ENCODE results near the gene SNAI1. TPM values are rescaled to one million over a fixed set of nuclear protein-coding genes. Genes with fewer than 3 reads are reported as not detected.
"Not testable (repeated sequence)": the region's sequence is repeated elsewhere in the genome, so short reads cannot be mapped to it uniquely, and the experiment has no call there.

SNAI1 gene
- total RNA-seq, 2 experiments from 2014 or later = 0.31 TPM; not detected in 1

DNA sequence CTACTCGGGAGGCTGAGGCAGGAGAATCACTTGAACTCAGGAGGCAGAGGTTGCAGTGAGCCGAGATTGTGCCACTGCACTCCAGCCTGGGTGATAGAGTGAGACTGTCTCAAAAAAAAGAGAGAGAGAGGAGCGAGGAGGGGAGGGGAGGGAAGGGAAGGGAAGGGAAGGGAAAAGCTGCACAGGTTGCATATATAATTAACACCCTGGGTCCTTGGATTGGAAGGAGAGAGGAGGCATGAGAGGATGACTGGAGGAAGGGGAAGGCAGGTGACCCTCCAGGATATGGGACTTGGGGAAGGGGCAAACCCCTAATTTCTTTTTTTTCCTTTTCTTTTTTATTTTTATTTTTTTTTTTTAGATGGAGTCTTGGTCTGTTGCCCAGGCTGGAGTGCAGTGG is 28.8 kb downstream of the SNAI1 start:
- CTCF ChIA-PET = interaction anchor here (1.2 to 2.0 kb wide), 2 partner anchors 10 to 60 kb away, joined by 5 to 6 read pairs; no protein-coding TSS in a partner anchor
- H3K4me1 Mint-ChIP-seq (ENCODE audit: low read depth); H3K27me3 Mint-ChIP-seq (ENCODE audit: low read depth); H3K36me3 Mint-ChIP-seq (ENCODE audit: low read depth); DNase-seq; intact Hi-C loops (cut with micrococcal nuclease); H3K9me3 Mint-ChIP-seq; H3K27ac Mint-ChIP-seq; H3K4me3 Mint-ChIP-seq: not testable (repeated sequence)

DNA sequence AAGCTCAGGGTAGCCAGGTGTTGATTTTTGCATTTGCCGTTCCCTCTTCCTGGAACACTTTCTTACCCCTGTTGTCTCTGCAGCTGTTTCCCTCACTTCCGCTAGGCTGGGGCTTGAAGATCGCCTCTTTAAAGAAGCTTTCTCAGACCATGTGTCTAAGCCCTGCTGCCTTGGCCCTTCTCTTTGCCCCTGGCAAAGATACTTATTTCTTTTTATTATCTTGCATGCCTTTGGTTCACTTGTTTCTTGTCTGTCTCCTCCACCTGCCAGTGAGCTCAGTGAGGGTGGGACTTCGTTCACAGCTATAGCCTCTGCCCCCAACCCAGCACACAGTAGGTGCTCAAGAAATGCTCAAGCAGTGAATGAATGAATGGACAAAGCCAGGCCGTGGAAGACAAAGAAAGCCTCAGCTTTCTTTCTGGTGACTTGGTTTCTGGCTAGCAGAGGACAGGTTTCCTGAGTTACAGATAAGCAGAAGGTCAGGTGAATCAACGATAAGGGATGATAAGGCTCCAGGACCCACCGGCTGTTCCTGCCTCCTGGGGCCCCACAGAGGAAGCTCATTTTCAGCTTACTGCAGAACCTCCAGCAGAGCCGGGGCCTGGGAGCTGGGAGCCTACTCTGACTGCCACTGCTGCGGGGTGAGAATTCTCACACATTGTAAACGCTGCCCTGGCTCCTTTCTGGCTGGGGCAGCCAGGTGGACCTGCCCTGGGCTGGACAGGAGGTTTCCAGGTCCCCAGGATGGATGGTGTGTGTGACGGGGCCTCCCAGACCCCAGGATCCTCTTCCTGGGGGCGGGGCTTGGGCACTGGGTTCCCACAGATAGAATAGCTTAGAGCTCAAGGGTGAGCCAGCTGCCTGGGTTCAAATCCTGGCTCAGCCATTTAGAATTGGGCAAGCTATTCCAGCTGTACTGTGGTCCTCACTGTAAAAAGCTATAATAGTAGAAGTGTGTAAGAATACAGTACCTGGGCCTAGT is 29.8 kb downstream of the SNAI1 start:
- H3K27me3 Mint-ChIP-seq (ENCODE audit: low read depth) = peaks cover 8% of the 10 kb centered on the region
- H3K9me3 Mint-ChIP-seq = no peaks in the 10 kb centered on the region
- H3K27ac Mint-ChIP-seq = no peak overlapping the region
- DNase-seq = no peak
- no peaks in the 10 kb centered on the region for H3K36me3 Mint-ChIP-seq (ENCODE audit: low read depth)
- CTCF ChIA-PET = interaction anchor here (1.2 to 2.0 kb wide), 3 partner anchors 10 to 59 kb away, joined by 5 to 10 read pairs (median 6); no protein-coding TSS in a partner anchor
- no peak overlapping the region for H3K4me3 Mint-ChIP-seq
- peaks cover 8% of the 10 kb centered on the region for H3K4me1 Mint-ChIP-seq (ENCODE audit: low read depth)
- intact Hi-C loops (cut with micrococcal nuclease) = no loop called here

DNA sequence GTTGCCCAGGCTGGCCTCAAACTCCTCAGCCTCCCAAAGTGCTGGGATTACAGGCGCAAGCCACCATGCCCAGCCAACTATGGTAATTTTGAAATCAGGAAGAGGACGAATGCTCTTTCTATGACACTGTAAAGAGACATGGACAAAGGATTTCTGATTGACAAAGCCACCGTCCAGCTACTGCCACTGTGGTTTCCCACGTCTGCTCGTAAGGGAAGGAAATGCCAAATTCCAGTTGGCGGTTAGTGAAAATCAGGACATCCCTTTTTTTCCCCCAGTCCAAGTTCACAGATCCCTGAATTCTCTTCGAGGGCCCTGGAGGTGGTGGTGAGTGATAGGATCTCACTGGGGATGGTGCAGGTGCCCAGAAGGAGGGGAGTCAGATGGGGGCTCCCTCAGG is 31.2 kb downstream of the SNAI1 start:
- intact Hi-C loops (cut with micrococcal nuclease) = no loop called here
- H3K27me3 Mint-ChIP-seq (ENCODE audit: low read depth) = peaks cover 8% of the 10 kb centered on the region

DNA sequence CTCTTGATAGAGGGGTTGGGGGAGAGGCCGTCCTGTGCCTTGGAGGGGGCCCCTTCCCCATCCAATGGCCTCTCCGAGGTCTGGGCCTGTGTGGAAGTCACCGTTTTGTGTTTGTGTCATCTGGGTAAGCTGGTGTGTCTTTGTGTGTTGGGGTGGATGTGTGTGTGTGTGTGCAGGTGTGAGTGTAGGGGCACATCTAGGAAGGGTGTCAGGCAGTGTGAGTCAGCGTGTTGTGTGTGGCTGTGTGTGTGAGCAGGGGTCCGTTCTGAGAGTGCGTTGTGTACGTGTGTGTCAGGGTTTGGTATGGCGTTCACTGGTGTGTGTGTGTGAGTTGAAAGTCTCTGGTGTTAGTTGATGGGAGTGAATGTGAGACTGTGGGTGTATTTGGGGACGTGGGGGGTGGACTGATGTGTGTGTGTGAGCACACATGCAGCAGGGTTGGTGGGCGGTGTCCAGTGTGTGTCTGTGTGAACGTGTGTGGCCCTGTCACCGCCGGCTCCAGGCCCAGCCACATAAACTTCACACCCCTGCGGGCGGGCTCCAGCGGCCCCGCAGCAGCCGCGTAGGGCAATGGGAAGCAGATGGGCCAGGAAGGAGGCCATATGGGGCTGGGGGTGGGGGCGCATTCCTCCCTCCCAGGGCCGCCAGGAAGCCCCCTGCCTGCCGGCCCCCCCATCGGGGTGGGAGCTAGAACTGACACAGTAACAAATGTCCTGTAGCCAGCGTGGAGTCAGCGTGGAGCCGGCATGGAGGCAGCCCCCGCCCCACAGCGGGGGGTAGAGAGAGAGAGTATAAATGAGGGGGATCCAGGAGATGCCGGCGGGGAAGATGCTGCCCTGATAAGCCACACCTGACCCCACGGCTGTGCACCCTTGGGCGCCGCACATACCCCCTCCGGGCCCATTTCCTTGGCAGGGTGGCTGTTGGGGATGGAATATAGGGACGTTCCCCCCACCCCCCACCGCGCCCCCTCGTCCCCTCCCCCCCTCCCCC is 32.1 kb downstream of the SNAI1 start:
- no peak overlapping the region for H3K27ac Mint-ChIP-seq
- H3K36me3 Mint-ChIP-seq (ENCODE audit: low read depth) = no peaks in the 10 kb centered on the region
- peaks cover 8% of the 10 kb centered on the region for H3K4me1 Mint-ChIP-seq (ENCODE audit: low read depth)
- CTCF ChIA-PET = no interaction called here
- H3K27me3 Mint-ChIP-seq (ENCODE audit: low read depth) = peaks cover 5% of the 10 kb centered on the region
- DNase-seq = no peak
- no peaks in the 10 kb centered on the region for H3K9me3 Mint-ChIP-seq
- intact Hi-C loops (cut with micrococcal nuclease) = no loop called here
- H3K4me3 Mint-ChIP-seq = no peak overlapping the region

More for the DNA sequence above, 31.2 kb downstream of the SNAI1 start:
- DNase-seq = no peak
- CTCF ChIA-PET = interaction anchor here (1.9 kb wide), 1 partner anchor 35 kb away, joined by 10 read pairs; no protein-coding TSS in a partner anchor
- Mint-ChIP-seq H3K27ac (no peak overlapping the region), H3K4me1 (ENCODE audit: low read depth) (peaks cover 8% of the 10 kb centered on the region), H3K36me3 (ENCODE audit: low read depth) (no peaks in the 10 kb centered on the region), H3K4me3 (no peak overlapping the region), H3K9me3 (no peaks in the 10 kb centered on the region)

DNA sequence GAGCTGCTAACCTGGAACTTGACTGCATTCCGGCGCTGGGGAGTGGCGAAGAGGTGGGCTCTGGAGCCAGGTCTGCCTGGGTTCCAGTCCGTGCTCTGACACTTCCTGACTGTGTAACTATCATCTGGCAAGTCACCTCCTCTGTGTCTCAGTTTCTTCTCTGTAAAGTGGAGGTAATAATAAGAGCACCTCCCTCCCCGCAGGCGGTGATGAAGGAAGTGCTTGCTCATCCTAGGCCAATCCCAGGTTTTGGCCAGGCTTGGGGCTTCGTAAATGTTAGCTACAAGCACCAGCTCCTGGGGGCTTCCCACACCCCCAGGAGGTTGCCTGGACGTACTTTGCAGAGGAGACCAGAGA is 32.8 kb downstream of the SNAI1 start:
- DNase-seq = no peak
- Mint-ChIP-seq H3K27me3 (ENCODE audit: low read depth) (peaks cover 2% of the 10 kb centered on the region), H3K36me3 (ENCODE audit: low read depth) (no peaks in the 10 kb centered on the region), H3K9me3 (no peaks in the 10 kb centered on the region), H3K27ac (no peak overlapping the region), H3K4me1 (ENCODE audit: low read depth) (peaks cover 8% of the 10 kb centered on the region), H3K4me3 (no peak overlapping the region)
- intact Hi-C loops (cut with micrococcal nuclease) = no loop called here
- CTCF ChIA-PET = no interaction called here

DNA sequence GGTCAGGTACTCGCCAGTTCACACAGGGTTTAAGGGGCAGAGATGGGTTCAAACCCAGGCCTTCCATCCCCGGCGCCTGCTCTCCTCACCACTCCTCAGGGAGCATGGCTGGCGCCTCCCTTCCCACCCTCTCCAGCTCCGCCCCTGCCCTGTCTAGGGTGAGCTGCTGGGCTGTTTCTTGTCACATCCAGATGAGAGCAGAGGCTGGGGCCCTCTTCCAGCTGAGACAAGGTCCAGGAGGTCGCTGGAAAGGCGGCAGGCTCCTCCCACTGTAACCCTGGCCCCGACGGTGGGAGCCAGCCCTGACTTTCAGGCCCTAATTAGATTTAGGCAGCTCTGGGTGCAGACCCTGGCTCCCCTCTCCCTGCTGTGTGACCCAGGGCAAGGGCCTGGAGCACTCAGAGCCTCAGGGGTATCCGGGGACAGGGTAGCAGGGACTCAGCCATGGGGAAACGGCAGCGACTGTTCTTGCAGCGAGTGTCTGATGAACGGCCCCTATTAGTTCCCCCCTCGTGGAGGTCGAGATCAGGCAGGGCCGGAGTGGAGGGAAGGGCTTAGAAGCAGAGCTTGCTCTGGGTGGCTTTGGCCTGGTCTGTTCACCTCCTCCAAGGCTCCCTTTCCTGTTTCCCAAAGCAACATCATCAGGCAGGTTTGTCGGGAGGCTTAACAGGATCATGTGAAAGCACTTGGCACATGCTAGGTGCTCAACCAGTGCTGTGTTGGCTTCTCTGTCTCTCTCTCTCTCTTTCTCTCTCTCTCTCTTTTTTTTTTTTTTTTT is 33.4 kb downstream of the SNAI1 start:
- Mint-ChIP-seq H3K4me3 (no peak overlapping the region), H3K9me3 (no peaks in the 10 kb centered on the region), H3K27ac (no peak overlapping the region), H3K36me3 (ENCODE audit: low read depth) (no peaks in the 10 kb centered on the region), H3K4me1 (ENCODE audit: low read depth) (peaks cover 8% of the 10 kb centered on the region), H3K27me3 (ENCODE audit: low read depth) (peaks cover 2% of the 10 kb centered on the region)
- CTCF ChIA-PET = no interaction called here
- no peak for DNase-seq
- intact Hi-C loops (cut with micrococcal nuclease) = no loop called here

DNA sequence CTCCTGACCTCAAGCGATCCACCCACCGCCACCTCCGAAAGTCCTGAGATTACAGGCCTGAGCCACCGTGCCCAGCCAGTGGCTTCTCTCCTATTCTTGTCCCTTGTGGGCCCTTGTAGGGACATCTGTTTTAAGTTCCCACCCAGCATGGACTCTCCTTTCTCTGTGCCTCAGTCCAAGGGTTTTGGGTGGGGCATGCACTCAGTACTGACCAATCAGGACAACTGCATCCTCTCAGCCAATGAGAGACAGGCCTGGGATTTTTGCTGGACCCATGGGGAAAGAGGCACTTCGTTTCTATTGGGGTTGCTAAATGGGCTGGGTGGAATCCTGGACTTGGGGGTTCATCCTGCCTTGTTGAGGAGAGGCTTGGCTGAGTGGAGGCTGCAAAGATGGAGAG is 34.4 kb downstream of the SNAI1 start:
- no peak for DNase-seq
- Mint-ChIP-seq H3K27me3 (ENCODE audit: low read depth) (peaks cover 2% of the 10 kb centered on the region), H3K4me1 (ENCODE audit: low read depth) (peaks cover 5% of the 10 kb centered on the region), H3K4me3 (no peak overlapping the region), H3K27ac (no peak overlapping the region), H3K36me3 (ENCODE audit: low read depth) (no peaks in the 10 kb centered on the region), H3K9me3 (no peaks in the 10 kb centered on the region)
- CTCF ChIA-PET = interaction anchor here (0.6 kb wide), 1 partner anchor 546 kb away, joined by 3 read pairs; no protein-coding TSS in a partner anchor
- intact Hi-C loops (cut with micrococcal nuclease) = no loop called here

DNA sequence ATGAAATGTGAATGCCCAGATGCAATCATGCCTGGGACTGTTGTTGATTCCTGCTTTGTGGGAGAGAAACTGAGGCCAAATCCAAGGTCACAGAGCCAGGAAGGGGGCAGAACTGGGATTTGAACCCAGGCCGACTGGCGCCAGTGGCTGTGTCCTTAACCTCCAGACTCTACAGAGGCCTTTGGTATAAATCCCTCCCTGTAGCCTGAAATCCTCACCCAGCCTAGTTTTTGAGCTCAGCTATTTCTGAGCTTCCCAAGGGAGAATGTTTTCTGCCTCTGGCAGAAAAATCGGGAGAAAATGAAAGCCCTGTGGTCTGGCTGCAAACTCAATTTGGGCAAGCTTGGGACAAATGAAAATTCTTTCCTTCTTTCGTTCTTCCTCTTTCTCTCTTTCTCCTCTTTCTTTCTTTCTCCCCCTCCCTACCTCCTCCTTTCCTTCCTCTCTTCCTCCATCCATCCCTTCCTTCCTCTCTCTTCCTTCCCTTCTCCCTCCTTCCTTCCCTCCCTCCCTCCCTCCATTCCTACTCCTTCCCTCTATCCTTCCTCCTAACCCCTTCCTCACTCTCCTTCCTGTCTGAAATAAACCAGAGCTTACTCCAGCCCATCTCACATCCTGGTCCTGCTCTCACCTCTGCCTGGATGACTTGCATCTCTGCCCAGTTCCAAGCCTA is 34.9 kb downstream of the SNAI1 start:
- no peak overlapping the region for H3K4me3 Mint-ChIP-seq
- H3K27ac Mint-ChIP-seq = no peak overlapping the region
- no peak for DNase-seq
- no peaks in the 10 kb centered on the region for H3K36me3 Mint-ChIP-seq (ENCODE audit: low read depth)
- H3K4me1 Mint-ChIP-seq (ENCODE audit: low read depth) = no peaks in the 10 kb centered on the region
- H3K9me3 Mint-ChIP-seq = no peaks in the 10 kb centered on the region
- H3K27me3 Mint-ChIP-seq (ENCODE audit: low read depth) = peaks cover 2% of the 10 kb centered on the region
- CTCF ChIA-PET = no interaction called here
- intact Hi-C loops (cut with micrococcal nuclease) = no loop called here

DNA sequence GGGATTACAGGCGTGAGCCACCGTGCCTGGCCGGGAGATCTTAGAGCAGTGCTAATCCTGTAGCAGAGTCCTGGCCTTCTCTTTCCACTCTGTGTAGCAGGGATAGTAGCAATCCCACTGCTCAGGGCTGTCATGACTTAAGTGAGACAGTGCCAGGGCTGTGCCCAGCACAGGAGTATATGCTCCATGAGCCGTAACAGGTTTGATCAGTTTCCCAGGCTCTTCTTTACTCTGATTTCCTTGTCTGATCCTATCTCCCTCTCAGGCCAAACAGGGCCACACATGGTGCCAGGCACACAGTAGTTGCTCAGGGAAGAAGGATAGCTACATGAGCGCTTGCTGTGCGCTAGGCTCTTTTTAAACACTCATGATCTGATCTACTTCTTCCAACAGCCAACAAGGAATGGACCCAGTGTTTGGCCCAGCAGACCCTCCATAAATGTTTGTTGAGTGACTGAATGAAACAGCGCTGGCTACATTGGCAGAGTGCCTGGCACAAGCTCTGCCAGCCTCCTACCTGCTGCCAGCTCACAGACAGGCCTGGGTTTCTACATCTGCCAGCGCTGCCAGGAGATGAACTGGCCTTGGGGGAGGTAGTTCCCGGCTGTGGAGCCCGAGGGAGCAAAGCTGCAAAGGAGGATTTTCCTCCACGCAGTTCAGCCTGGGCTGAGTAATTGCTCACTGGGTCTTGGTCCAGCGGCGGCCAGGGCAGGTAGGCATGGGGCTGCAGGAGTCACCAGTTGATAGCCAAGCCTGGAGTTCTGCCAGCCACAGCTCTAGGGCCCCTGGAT is 36.9 kb downstream of the SNAI1 start:
- Mint-ChIP-seq H3K4me1 (ENCODE audit: low read depth) (no peaks in the 10 kb centered on the region), H3K9me3 (no peaks in the 10 kb centered on the region), H3K4me3 (no peak overlapping the region), H3K27ac (no peak overlapping the region), H3K36me3 (ENCODE audit: low read depth) (no peaks in the 10 kb centered on the region), H3K27me3 (ENCODE audit: low read depth) (no peaks in the 10 kb centered on the region)
- intact Hi-C loops (cut with micrococcal nuclease) = no loop called here
- CTCF ChIA-PET = interaction anchor here (1.1 kb wide), 1 partner anchor 52 kb away, joined by 3 read pairs; no protein-coding TSS in a partner anchor
- no peak for DNase-seq

DNA sequence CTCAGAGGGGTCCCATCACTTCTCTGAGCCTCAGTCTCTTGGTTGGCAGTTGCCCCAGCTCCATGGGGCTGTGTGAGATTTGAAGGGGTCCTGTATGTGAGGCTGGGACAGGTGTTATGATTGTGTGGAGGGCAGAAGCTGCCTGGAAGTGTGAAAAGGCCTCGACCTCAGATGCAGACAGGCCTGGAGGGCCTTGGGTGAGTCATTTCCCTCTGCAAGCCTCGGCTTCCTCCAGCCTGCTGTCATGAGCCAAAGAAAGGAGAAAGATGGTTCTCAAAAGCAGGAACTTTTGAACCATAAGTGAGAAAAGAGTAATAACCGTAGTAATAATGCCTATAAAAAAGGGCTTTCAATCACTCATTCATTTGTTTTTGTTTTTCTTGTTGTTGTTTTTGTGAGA is 37.5 kb downstream of the SNAI1 start:
- CTCF ChIA-PET = interaction anchor here (1.1 kb wide), 1 partner anchor 51 kb away, joined by 3 read pairs; no protein-coding TSS in a partner anchor
- intact Hi-C loops (cut with micrococcal nuclease) = no loop called here
- Mint-ChIP-seq H3K27me3 (ENCODE audit: low read depth) (no peaks in the 10 kb centered on the region), H3K36me3 (ENCODE audit: low read depth) (no peaks in the 10 kb centered on the region), H3K9me3 (no peaks in the 10 kb centered on the region), H3K4me3 (no peak overlapping the region), H3K4me1 (ENCODE audit: low read depth) (no peaks in the 10 kb centered on the region), H3K27ac (no peak overlapping the region)
- no peak for DNase-seq

DNA sequence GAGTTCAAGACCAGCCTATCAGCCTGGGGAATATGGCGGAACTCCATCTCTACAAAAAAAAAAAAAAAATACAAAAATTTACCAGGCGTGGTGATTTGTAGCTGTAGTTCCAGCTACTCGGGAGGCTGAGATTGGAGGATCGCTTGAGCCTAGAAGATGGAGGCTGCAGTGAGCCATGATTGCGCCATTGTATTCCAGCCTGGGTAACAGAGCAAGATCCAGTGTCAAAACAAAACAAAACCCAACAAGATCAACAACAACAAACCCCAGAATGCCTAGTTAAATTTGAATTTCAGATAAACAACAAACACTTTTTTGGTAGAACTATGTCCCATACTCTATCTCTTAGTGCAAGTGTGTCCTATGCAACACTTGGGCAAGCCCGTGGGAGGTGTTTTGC is 39.9 kb downstream of the SNAI1 start:
- no peaks in the 10 kb centered on the region for H3K36me3 Mint-ChIP-seq (ENCODE audit: low read depth)
- no peak overlapping the region for H3K4me3 Mint-ChIP-seq
- no peaks in the 10 kb centered on the region for H3K9me3 Mint-ChIP-seq
- no peaks in the 10 kb centered on the region for H3K27me3 Mint-ChIP-seq (ENCODE audit: low read depth)
- H3K4me1 Mint-ChIP-seq (ENCODE audit: low read depth) = no peaks in the 10 kb centered on the region
- intact Hi-C loops (cut with micrococcal nuclease) = no loop called here
- CTCF ChIA-PET = no interaction called here
- no peak overlapping the region for H3K27ac Mint-ChIP-seq
- no peak for DNase-seq
